Measurements from ENCODE around the gene CFB. TPM values are rescaled to one million over a fixed set of nuclear protein-coding genes. Genes with fewer than 3 reads are reported as not detected.
"Not testable (repeated sequence)": the region's sequence is repeated elsewhere in the genome, so short reads cannot be mapped to it uniquely, and the experiment has no call there.

CFB gene
- total RNA-seq, 1 experiment from 2014 or later = 944 TPM

GRCh38 chr6:31927242-31927862 is 18.5 kb upstream of the CFB start, which contains the start of gene C2:
Gene C2 (plus strand): TSS chr6:31927717. CDS start chr6:31927753, 36 bp downstream.
- peaks cover 8% of the 10 kb centered on the region for H3K4me1 Mint-ChIP-seq (ENCODE audit: low read depth, unreplicated experiment)
- no peaks in the 10 kb centered on the region for H3K9me3 Mint-ChIP-seq (ENCODE audit: low read depth, unreplicated experiment)
- peak within 1 kb of the TSS; percentile 57 for H3K27ac Mint-ChIP-seq (ENCODE audit: unreplicated experiment)
- DNase-seq = no peak
- TF ChIP-seq CTCF (IDR thresholded peaks at IDR 0.05; ENCODE audit: unreplicated experiment) = no peak
- peak within 1 kb of the TSS; percentile 1 for H3K4me3 Mint-ChIP-seq (ENCODE audit: low read depth, unreplicated experiment)
- intact Hi-C loops (cut with micrococcal nuclease; ENCODE audit: unreplicated experiment) = no loop called here
- no peaks in the 10 kb centered on the region for H3K36me3 Mint-ChIP-seq (ENCODE audit: insufficient read depth, unreplicated experiment)
- CTCF ChIA-PET = interaction anchor here (0.7 to 0.9 kb wide), 2 partner anchors 10 to 25 kb away, joined by 3 to 5 read pairs; no protein-coding TSS in a partner anchor
- no peaks in the 10 kb centered on the region for H3K27me3 Mint-ChIP-seq (ENCODE audit: unreplicated experiment)
- no TSS peak for BruUV-seq (replicated peaks)

GRCh38 chr6:31927863-31928671 is 17.8 kb upstream of the CFB start:
- CTCF ChIA-PET = interaction anchor here (0.6 to 0.7 kb wide), 2 partner anchors 26 to 267 kb away, joined by 3 read pairs; no protein-coding TSS in a partner anchor
- no peaks in the 10 kb centered on the region for H3K36me3 Mint-ChIP-seq (ENCODE audit: insufficient read depth, unreplicated experiment)
- H3K4me3 Mint-ChIP-seq (ENCODE audit: low read depth, unreplicated experiment) = peak overlapping the region; percentile 1
- H3K27me3 Mint-ChIP-seq (ENCODE audit: unreplicated experiment) = peaks cover 4% of the 10 kb centered on the region
- DNase-seq = no peak
- no peak for TF ChIP-seq CTCF (IDR thresholded peaks at IDR 0.05; ENCODE audit: unreplicated experiment)
- no TSS peak for BruUV-seq (replicated peaks)
- no peaks in the 10 kb centered on the region for H3K9me3 Mint-ChIP-seq (ENCODE audit: low read depth, unreplicated experiment)
- intact Hi-C loops (cut with micrococcal nuclease; ENCODE audit: unreplicated experiment) = no loop called here
- H3K27ac Mint-ChIP-seq (ENCODE audit: unreplicated experiment) = peak overlapping the region; percentile 57
- H3K4me1 Mint-ChIP-seq (ENCODE audit: low read depth, unreplicated experiment) = peaks cover 8% of the 10 kb centered on the region

GRCh38 chr6:31928672-31928939 is 17.3 kb upstream of the CFB start:
- CTCF ChIA-PET = interaction anchor here (0.6 kb wide), 1 partner anchor 268 kb away, joined by 3 read pairs; no protein-coding TSS in a partner anchor
- Mint-ChIP-seq H3K36me3 (ENCODE audit: insufficient read depth, unreplicated experiment) (no peaks in the 10 kb centered on the region), H3K27ac (ENCODE audit: unreplicated experiment) (peak overlapping the region; percentile 57), H3K4me3 (ENCODE audit: low read depth, unreplicated experiment) (no peak overlapping the region), H3K27me3 (ENCODE audit: unreplicated experiment) (peaks cover 9% of the 10 kb centered on the region), H3K9me3 (ENCODE audit: low read depth, unreplicated experiment) (no peaks in the 10 kb centered on the region), H3K4me1 (ENCODE audit: low read depth, unreplicated experiment) (peaks cover 8% of the 10 kb centered on the region)
- no peak for DNase-seq
- no TSS peak for BruUV-seq (replicated peaks)
- intact Hi-C loops (cut with micrococcal nuclease; ENCODE audit: unreplicated experiment) = no loop called here
- TF ChIP-seq CTCF (IDR thresholded peaks at IDR 0.05; ENCODE audit: unreplicated experiment) = no peak

- TF ChIP-seq CTCF (IDR thresholded peaks at IDR 0.05; ENCODE audit: unreplicated experiment) = no peak
- Mint-ChIP-seq H3K9me3 (ENCODE audit: low read depth, unreplicated experiment) (no peaks in the 10 kb centered on the region), H3K4me3 (ENCODE audit: low read depth, unreplicated experiment) (no peak overlapping the region), H3K36me3 (ENCODE audit: insufficient read depth, unreplicated experiment) (no peaks in the 10 kb centered on the region), H3K4me1 (ENCODE audit: low read depth, unreplicated experiment) (peaks cover 8% of the 10 kb centered on the region), H3K27me3 (ENCODE audit: unreplicated experiment) (peaks cover 16% of the 10 kb centered on the region), H3K27ac (ENCODE audit: unreplicated experiment) (peak overlapping the region; percentile 27)
- CTCF ChIA-PET = interaction anchor here (0.6 to 1.4 kb wide), 3 partner anchors 15 to 197 kb away, joined by 3 to 5 read pairs (median 3); partner anchors contain the start of gene CFB
- intact Hi-C loops (cut with micrococcal nuclease; ENCODE audit: unreplicated experiment) = no loop called here
- no TSS peak for BruUV-seq (replicated peaks)
- DNase-seq = no peak
Measured at GRCh38 chr6:31930962-31931361, 14.9 kb upstream of the CFB start.

GRCh38 chr6:31932137-31932536 is 13.8 kb upstream of the CFB start:
- H3K9me3 Mint-ChIP-seq (ENCODE audit: low read depth, unreplicated experiment); H3K36me3 Mint-ChIP-seq (ENCODE audit: insufficient read depth, unreplicated experiment); H3K27ac Mint-ChIP-seq (ENCODE audit: unreplicated experiment); DNase-seq; intact Hi-C loops (cut with micrococcal nuclease; ENCODE audit: unreplicated experiment); H3K4me3 Mint-ChIP-seq (ENCODE audit: low read depth, unreplicated experiment); CTCF ChIA-PET; BruUV-seq (replicated peaks); H3K4me1 Mint-ChIP-seq (ENCODE audit: low read depth, unreplicated experiment): not testable (repeated sequence)
- H3K27me3 Mint-ChIP-seq (ENCODE audit: unreplicated experiment) = peaks cover 16% of the 10 kb centered on the region

Data from Calu3 (cell line).